A549 (cell line): ENCODE data around the gene NTMT2.

Experiments
- CEBPB ChIP-seq, 2 experiments: fragments of >200 bp in 1 of 2; sonication (Bioruptor Twin) in 1 of 2; formaldehyde crosslinking in 1 of 2; IDR thresholded peaks; 2 replicates each; pipeline ENCODE4 v1.6.1; 2012 to 2016
- CTCF ChIP-seq: fragments of >200 bp; sonication (Bioruptor Twin); formaldehyde crosslinking; IDR thresholded peaks from 3 replicates; pipeline ENCODE4 v1.5.1; 2016
- EHMT2 ChIP-seq: fragments of 200-600 bp; sonication (generic); IDR thresholded peaks from 2 replicates; pipeline ENCODE4 v1.6.1; 2016; ENCODE audit warnings: antibody characterized with exemption, low read depth, mild to moderate bottlenecking, moderate library complexity
- EP300 ChIP-seq, 2 experiments: fragments of >200 bp; sonication (Bioruptor Twin); formaldehyde crosslinking; IDR thresholded peaks; 2 replicates in 1 of 2; 3 replicates in 1 of 2; pipeline ENCODE4 v1.6.1; 2016 to 2017
- ESRRA ChIP-seq: fragments of 150-350 bp; IDR thresholded peaks from 2 replicates; pipeline ENCODE4 v1.6.1; 2014; ENCODE audit warnings: mild to moderate bottlenecking, low read length, borderline replicate concordance
- HOXA7 ChIP-seq: fragments of 250-450 bp; sonication (Bioruptor Pico); IDR thresholded peaks from 2 replicates; pipeline ENCODE4 v1.5.0; 2020; ENCODE audit warnings: mild to moderate bottlenecking, moderate library complexity
- JUN ChIP-seq, 2 experiments: fragments of >200 bp; sonication (Bioruptor Twin); formaldehyde crosslinking; IDR thresholded peaks; 2 replicates in 1 of 2; 3 replicates in 1 of 2; pipeline ENCODE4 v1.6.1; 2016 to 2017
- JUNB ChIP-seq: fragments of >200 bp; sonication (Bioruptor Twin); formaldehyde crosslinking; IDR thresholded peaks from 2 replicates; pipeline ENCODE4 v1.6.1; 2016
- KDM5A ChIP-seq: fragments of 200-600 bp; sonication (generic); IDR thresholded peaks from 2 replicates; pipeline ENCODE4 v1.6.1; 2016; ENCODE audit warnings: antibody characterized with exemption, mild to moderate bottlenecking
- NFE2L2 ChIP-seq: fragments of 150-350 bp; conservative IDR thresholded peaks from 2 replicates; pipeline ENCODE4 v1.6.1; 2014; ENCODE audit warnings: low read length
- PHF8 ChIP-seq: fragments of 200-600 bp; sonication (generic); IDR thresholded peaks from 2 replicates; pipeline ENCODE4 v1.6.1; 2016; ENCODE audit warnings: low read depth, mild to moderate bottlenecking, antibody characterized with exemption, moderate library complexity, borderline replicate concordance
- POLR2A ChIP-seq: IDR thresholded peaks from 2 replicates; pipeline ENCODE4 v1.6.1; 2012; ENCODE audit warnings: mild to moderate bottlenecking, low read length
- RNF2 ChIP-seq: fragments of 200-600 bp; sonication (generic); IDR thresholded peaks from 2 replicates; pipeline ENCODE4 v1.6.1; 2016; ENCODE audit warnings: low read depth, mild to moderate bottlenecking, antibody characterized with exemption, moderate library complexity, borderline replicate concordance

- TF ChIP-seq CTCF (no peak), RNF2 (no peak), ESRRA (no peak), PHF8 (no peak), POLR2A (no peak), EHMT2 (no peak), EP300 (IDR thresholded peaks at IDR 0.05) (no peak), CEBPB (IDR thresholded peaks at IDR 0.05) (no peak), JUNB (no peak), JUN (IDR thresholded peaks at IDR 0.05) (no peak), NFE2L2 (no peak), HOXA7 (CRISPR knock-in tag) (no peak), KDM5A (no peak)
These were observed 58.4 kb downstream of the NTMT2 start for GRCh38 chr1:170204121-170204520.
